Measurements from ENCODE around the gene SLC31A1. TPM values are rescaled to one million over a fixed set of nuclear protein-coding genes. Genes with fewer than 3 reads are reported as not detected.

Gene SLC31A1
- total and polyA plus RNA-seq, 2 experiments from 2014 or later = 19.7 to 32.6 TPM

GRCh38 chr9:113307396-113307975 is 86.1 kb downstream of the SLC31A1 start:
- no peak overlapping the region for H3K4me3 ChIP-seq
- H3K4me1 ChIP-seq (ENCODE audit: low read depth) = no peaks in the 10 kb centered on the region
- no peak overlapping the region for H3K27ac ChIP-seq
- no peak for DNase-seq (ENCODE audit: low read depth in 1 of 2, low spot score in 1 of 2)
- no peaks in the 10 kb centered on the region for H3K36me3 ChIP-seq
- H3K9me3 ChIP-seq (ENCODE audit: low read depth) = no peaks in the 10 kb centered on the region
- TF ChIP-seq CTCF (IDR thresholded peaks at IDR 0.05; ENCODE audit: low read depth, low read length) = no peak
- no peaks in the 10 kb centered on the region for H3K27me3 ChIP-seq

- peak; percentile 79 for TF ChIP-seq CTCF (IDR thresholded peaks at IDR 0.05; ENCODE audit: low read depth, low read length)
- DNase-seq (ENCODE audit: low read depth in 1 of 2, low spot score in 1 of 2) = peak; percentile 43 to 69
These were observed 88.0 kb downstream of the SLC31A1 start for GRCh38 chr9:113309204-113309813.

GRCh38 chr9:113310538-113310937 is 89.2 kb downstream of the SLC31A1 start:
- H3K27ac ChIP-seq = no peak overlapping the region
- peak; percentile 12 to 19 for DNase-seq (ENCODE audit: low read depth in 1 of 2, low spot score in 1 of 2)
- H3K27me3 ChIP-seq = no peaks in the 10 kb centered on the region
- no peaks in the 10 kb centered on the region for H3K9me3 ChIP-seq (ENCODE audit: low read depth)
- no peak overlapping the region for H3K4me3 ChIP-seq
- H3K36me3 ChIP-seq = no peaks in the 10 kb centered on the region
- H3K4me1 ChIP-seq (ENCODE audit: low read depth) = no peaks in the 10 kb centered on the region
- TF ChIP-seq CTCF (IDR thresholded peaks at IDR 0.05; ENCODE audit: low read depth, low read length) = no peak

More at GRCh38 chr9:113309204-113309813, 88.0 kb downstream of the SLC31A1 start:
- H3K4me1 ChIP-seq (ENCODE audit: low read depth) = no peaks in the 10 kb centered on the region
- H3K27me3 ChIP-seq = no peaks in the 10 kb centered on the region
- no peak overlapping the region for H3K4me3 ChIP-seq
- no peaks in the 10 kb centered on the region for H3K9me3 ChIP-seq (ENCODE audit: low read depth)
- no peak overlapping the region for H3K27ac ChIP-seq
- no peaks in the 10 kb centered on the region for H3K36me3 ChIP-seq

- DNase-seq (ENCODE audit: low read depth in 1 of 2, low spot score in 1 of 2) = no peak
- Histone ChIP-seq H3K27me3 (no peaks in the 10 kb centered on the region), H3K36me3 (no peaks in the 10 kb centered on the region), H3K9me3 (ENCODE audit: low read depth) (no peaks in the 10 kb centered on the region), H3K4me1 (ENCODE audit: low read depth) (no peaks in the 10 kb centered on the region), H3K4me3 (no peak overlapping the region), H3K27ac (no peak overlapping the region)
- no peak for TF ChIP-seq CTCF (IDR thresholded peaks at IDR 0.05; ENCODE audit: low read depth, low read length)
These were observed 90.6 kb downstream of the SLC31A1 start for GRCh38 chr9:113311961-113312360.

GRCh38 chr9:113313261-113313660 is 91.9 kb downstream of the SLC31A1 start:
- no peak overlapping the region for H3K4me3 ChIP-seq
- H3K4me1 ChIP-seq (ENCODE audit: low read depth) = no peaks in the 10 kb centered on the region
- no peak for DNase-seq (ENCODE audit: low read depth in 1 of 2, low spot score in 1 of 2)
- no peak for TF ChIP-seq CTCF (IDR thresholded peaks at IDR 0.05; ENCODE audit: low read depth, low read length)
- H3K9me3 ChIP-seq (ENCODE audit: low read depth) = no peaks in the 10 kb centered on the region
- H3K36me3 ChIP-seq = no peaks in the 10 kb centered on the region
- H3K27me3 ChIP-seq = no peaks in the 10 kb centered on the region
- no peak overlapping the region for H3K27ac ChIP-seq

Other genes with a start within 250 kb of the SLC31A1 start
- gene ZNF883, start 209.4 kb upstream of the SLC31A1 start, total RNA-seq = 3.9 and 5.3 TPM in 2 replicates
- 10.7 and 13.5 TPM in 2 replicates for gene ZNF883, start 209.4 kb upstream of the SLC31A1 start, polyA plus RNA-seq
- gene ZFP37, start 164.8 kb upstream of the SLC31A1 start, total RNA-seq = 2.2 and 3.8 TPM in 2 replicates
- 2.2 and 3.2 TPM in 2 replicates for gene ZFP37, start 164.8 kb upstream of the SLC31A1 start, polyA plus RNA-seq
- 2.7 and 4.6 TPM in 2 replicates for gene SLC31A2, start 70.5 kb upstream of the SLC31A1 start, total RNA-seq
- 2.9 and 4.1 TPM in 2 replicates for gene SLC31A2, start 70.5 kb upstream of the SLC31A1 start, polyA plus RNA-seq
- gene FKBP15, start 267 bp upstream of the SLC31A1 start, total RNA-seq = 17.6 and 20.6 TPM in 2 replicates
- gene FKBP15, start 267 bp upstream of the SLC31A1 start, polyA plus RNA-seq = 10.9 and 15.7 TPM in 2 replicates
- 29.7 and 33.9 TPM in 2 replicates for gene CDC26, start 54.0 kb downstream of the SLC31A1 start, total RNA-seq
- gene CDC26, start 54.0 kb downstream of the SLC31A1 start, polyA plus RNA-seq = 50.0 and 60.7 TPM in 2 replicates
- 20.6 and 21.1 TPM in 2 replicates for gene PRPF4, start 54.1 kb downstream of the SLC31A1 start, total RNA-seq
- 26.7 and 30.6 TPM in 2 replicates for gene PRPF4, start 54.1 kb downstream of the SLC31A1 start, polyA plus RNA-seq
- gene RNF183, start 81.8 kb downstream of the SLC31A1 start, total RNA-seq = 0.06 and 0.53 TPM in 2 replicates
- 0.40 and 0.49 TPM in 2 replicates for gene RNF183, start 81.8 kb downstream of the SLC31A1 start, polyA plus RNA-seq
- gene WDR31, start 118.7 kb downstream of the SLC31A1 start, total RNA-seq = 2.2 and 4.1 TPM in 2 replicates
- 5.4 and 8.8 TPM in 2 replicates for gene WDR31, start 118.7 kb downstream of the SLC31A1 start, polyA plus RNA-seq
- gene BSPRY, start 128.0 kb downstream of the SLC31A1 start, total RNA-seq = 0.32 and 1.2 TPM in 2 replicates
- gene BSPRY, start 128.0 kb downstream of the SLC31A1 start, polyA plus RNA-seq = 0.93 and 2.1 TPM in 2 replicates
- 44.6 and 45.5 TPM in 2 replicates for gene HDHD3, start 155.4 kb downstream of the SLC31A1 start, total RNA-seq
- 28.4 and 32.1 TPM in 2 replicates for gene HDHD3, start 155.4 kb downstream of the SLC31A1 start, polyA plus RNA-seq
- 16.6 and 19.1 TPM in 2 replicates for gene ALAD, start 179.7 kb downstream of the SLC31A1 start, total RNA-seq
- gene ALAD, start 179.7 kb downstream of the SLC31A1 start, polyA plus RNA-seq = 17.3 and 20.3 TPM in 2 replicates
- gene POLE3, start 189.1 kb downstream of the SLC31A1 start, total RNA-seq = 36.5 TPM in 2 replicates
- 45.5 and 54.0 TPM in 2 replicates for gene POLE3, start 189.1 kb downstream of the SLC31A1 start, polyA plus RNA-seq
- gene C9orf43, start 189.2 kb downstream of the SLC31A1 start, total RNA-seq = 0.42 and 2.3 TPM in 2 replicates
- gene C9orf43, start 189.2 kb downstream of the SLC31A1 start, polyA plus RNA-seq = 1.4 TPM in 1 of 2 replicates, not detected in the other
- 102 and 126 TPM in 2 replicates for gene RGS3, start 242.2 kb downstream of the SLC31A1 start, total RNA-seq
- 94.7 and 94.9 TPM in 2 replicates for gene RGS3, start 242.2 kb downstream of the SLC31A1 start, polyA plus RNA-seq

Measured in cardiac muscle cell (in vitro differentiated cells and primary cell).